ENCODE results near the gene CYP26B1.

- TF ChIP-seq POLR2AphosphoS5 (IDR thresholded peaks at IDR 0.05) (no peak), POLR2A (IDR thresholded peaks at IDR 0.05) (no peak)
- TF ChIP-seq, protein P1, sequence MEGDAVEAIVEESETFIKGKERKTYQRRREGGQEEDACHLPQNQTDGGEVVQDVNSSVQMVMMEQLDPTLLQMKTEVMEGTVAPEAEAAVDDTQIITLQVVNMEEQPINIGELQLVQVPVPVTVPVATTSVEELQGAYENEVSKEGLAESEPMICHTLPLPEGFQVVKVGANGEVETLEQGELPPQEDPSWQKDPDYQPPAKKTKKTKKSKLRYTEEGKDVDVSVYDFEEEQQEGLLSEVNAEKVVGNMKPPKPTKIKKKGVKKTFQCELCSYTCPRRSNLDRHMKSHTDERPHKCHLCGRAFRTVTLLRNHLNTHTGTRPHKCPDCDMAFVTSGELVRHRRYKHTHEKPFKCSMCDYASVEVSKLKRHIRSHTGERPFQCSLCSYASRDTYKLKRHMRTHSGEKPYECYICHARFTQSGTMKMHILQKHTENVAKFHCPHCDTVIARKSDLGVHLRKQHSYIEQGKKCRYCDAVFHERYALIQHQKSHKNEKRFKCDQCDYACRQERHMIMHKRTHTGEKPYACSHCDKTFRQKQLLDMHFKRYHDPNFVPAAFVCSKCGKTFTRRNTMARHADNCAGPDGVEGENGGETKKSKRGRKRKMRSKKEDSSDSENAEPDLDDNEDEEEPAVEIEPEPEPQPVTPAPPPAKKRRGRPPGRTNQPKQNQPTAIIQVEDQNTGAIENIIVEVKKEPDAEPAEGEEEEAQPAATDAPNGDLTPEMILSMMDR (IDR thresholded peaks at IDR 0.05), result no peak
Measured at GRCh38 chr2:72108121-72108520, 39.5 kb downstream of the CYP26B1 start.

Data from prostate gland (tissue), 2 donors.